GM13976 (cell line): Measurements from ENCODE around the gene CNTFR.

Experiments
- DNase-seq: peaks from one replicate; pipeline ENCODE4 v3.0.0; 2012; ENCODE audit warnings: low spot score
- CTCF ChIP-seq: IDR thresholded peaks from 2 replicates; pipeline ENCODE4 v1.5.1; 2012; ENCODE audit warnings: borderline replicate concordance, mild to moderate bottlenecking; ENCODE audit not compliant: insufficient read depth; ENCODE audit errors: extremely low read depth, missing control alignments, control extremely low read depth
- in situ Hi-C: fragments of 300-500 bp; cut with MboI; formaldehyde crosslinking; loops from one replicate; pipeline ENCODE4 v1.12.0; 2022; ENCODE audit warnings: low sequenced_read_pairs, mixed read lengths, inconsistent platforms; ENCODE audit not compliant: unreplicated experiment

The CNTFR gene

GRCh38 chr9:34506623-34507022 lies 82.9 kb downstream of the CNTFR start:
- in situ Hi-C loops, result no loop called here
- DNase-seq, result no peak
- TF ChIP-seq CTCF, result no peak

- no peak for TF ChIP-seq CTCF
- in situ Hi-C loops, result no loop called here
- DNase-seq, result no peak
These were observed 84.0 kb downstream of the CNTFR start for GRCh38 chr9:34505370-34506120.

GRCh38 chr9:34503406-34503805 lies 86.1 kb downstream of the CNTFR start:
- TF ChIP-seq CTCF, result no peak
- in situ Hi-C loops, result no loop called here
- no peak for DNase-seq

- no peak for DNase-seq
- in situ Hi-C loops, result no loop called here
- TF ChIP-seq CTCF, result no peak
These were observed 86.6 kb downstream of the CNTFR start for GRCh38 chr9:34502891-34503290.

- in situ Hi-C loops, result no loop called here
- DNase-seq, result no peak
- no peak for TF ChIP-seq CTCF
These were observed 87.1 kb downstream of the CNTFR start for GRCh38 chr9:34502471-34502870.

GRCh38 chr9:34501889-34502425 lies 87.6 kb downstream of the CNTFR start:
- in situ Hi-C loops, result no loop called here
- no peak for DNase-seq
- no peak for TF ChIP-seq CTCF
